SW480 (cell line): Measurements from ENCODE around the gene IRF1.
"Not testable (repeated sequence)": the region's sequence is repeated elsewhere in the genome, so short reads cannot be mapped to it uniquely, and the experiment has no call there.

ENCODE experiments used
- DNase-seq: peaks from one replicate; pipeline ENCODE4 v3.0.0-alpha.2; 2016; ENCODE audit warnings: low spot score

Gene IRF1

DNA sequence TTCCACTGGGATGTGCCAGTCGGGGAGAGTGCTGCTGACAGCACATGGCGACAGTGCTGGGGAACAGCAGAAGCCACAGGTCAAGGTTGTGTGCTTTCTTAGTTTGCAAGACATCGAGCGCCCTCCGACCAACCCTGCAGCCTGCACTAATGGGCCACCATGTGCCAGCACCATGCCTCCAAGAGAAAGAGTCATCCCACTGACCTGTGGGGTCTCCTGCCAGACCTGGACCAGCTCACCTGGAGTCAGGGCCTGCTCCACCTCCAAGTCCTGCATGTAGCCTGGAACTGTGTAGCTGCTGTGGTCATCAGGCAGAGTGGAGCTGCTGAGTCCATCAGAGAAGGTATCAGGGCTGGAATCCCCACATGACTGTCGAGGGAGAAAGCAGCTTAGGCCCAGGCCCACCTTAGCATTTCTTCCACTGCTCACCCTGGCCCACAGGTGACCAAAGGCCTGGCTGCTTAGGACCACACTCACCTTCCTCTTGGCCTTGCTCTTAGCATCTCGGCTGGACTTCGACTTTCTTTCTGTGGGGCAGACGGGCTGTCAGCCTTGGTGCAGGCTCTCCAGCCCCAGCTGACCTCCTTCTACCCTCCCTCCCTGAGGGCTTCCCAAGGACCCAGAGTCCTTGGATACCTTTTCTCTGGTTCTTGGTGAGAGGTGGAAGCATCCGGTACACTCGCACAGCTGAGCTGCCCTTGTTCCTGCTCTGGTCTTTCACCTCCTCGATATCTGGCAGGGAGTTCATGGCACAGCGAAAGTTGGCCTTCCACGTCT is 4.1 kb downstream of the IRF1 start:
- no peak for DNase-seq

- no peak for DNase-seq
These were observed 4.8 kb downstream of the IRF1 start for GRCh38 chr5:132485641-132486317.

- DNase-seq = not testable (repeated sequence)
These were observed 5.5 kb downstream of the IRF1 start for GRCh38 chr5:132484876-132485640.

DNA sequence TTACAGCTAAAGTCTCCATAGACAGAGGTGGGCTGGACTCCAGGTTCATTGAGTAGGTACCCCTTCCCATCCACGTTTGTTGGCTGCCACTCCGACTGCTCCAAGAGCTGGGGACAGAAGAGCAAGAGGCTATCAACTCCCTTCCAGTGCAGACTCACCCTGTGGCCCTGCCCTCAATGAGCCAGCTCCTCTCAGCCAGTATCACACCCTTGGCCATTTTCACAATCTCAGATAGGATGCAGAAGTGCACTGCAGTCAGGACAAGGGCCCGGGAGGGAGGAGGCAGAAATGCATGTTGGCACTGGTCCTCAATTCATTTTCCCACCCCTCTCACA is 6.2 kb downstream of the IRF1 start:
- no peak for DNase-seq

GRCh38 chr5:132483661-132484390 is 6.7 kb downstream of the IRF1 start:
- DNase-seq = no peak

DNA sequence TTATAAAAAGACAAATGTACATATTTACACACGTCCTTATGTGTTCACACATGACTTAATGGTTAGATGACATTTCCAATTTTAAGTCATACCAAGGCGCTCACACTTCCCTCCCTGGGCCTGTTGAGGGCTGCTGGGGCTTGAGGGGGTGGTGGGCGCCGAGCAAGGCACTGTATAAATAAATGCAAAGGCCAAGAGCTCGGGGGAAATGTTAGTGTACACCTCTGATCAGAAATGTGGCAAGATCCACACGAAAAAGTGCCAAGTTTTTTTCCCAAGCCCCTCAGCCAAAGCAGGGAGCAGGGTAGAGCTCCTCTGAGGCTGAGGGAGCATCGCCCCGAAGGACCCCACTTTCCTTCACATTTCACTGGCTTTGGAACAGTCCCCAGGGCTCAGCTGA is 7.5 kb downstream of the IRF1 start:
- DNase-seq = no peak

DNA sequence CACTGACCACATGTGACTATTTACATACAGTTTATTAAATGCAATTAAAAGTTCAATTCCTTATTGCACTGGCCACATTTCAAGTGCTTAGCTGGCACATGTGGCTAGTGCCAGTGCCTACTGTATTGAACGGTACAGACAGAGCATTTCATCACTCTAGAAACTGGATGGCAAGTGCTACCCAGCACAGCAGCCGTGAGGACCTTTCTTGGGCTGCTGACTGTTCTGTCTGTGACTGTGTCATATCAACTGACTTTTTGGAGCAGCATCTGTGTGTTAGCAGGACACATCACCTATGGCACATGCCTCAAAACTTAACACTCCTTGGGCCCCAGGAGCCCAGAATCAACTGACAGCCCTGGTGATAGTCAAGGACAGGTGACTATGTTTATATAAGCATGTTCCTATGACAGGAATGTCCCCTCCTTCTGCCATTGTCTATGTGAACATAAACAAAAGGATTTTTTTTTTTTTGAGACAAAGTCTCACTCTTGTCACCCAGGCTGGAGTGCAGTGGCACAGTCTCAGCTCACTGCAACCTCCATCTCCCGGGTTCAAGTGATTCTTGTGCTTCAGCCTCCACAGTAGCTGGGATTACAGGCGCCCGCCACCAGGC is 8.9 kb downstream of the IRF1 start:
- DNase-seq = no peak

DNA sequence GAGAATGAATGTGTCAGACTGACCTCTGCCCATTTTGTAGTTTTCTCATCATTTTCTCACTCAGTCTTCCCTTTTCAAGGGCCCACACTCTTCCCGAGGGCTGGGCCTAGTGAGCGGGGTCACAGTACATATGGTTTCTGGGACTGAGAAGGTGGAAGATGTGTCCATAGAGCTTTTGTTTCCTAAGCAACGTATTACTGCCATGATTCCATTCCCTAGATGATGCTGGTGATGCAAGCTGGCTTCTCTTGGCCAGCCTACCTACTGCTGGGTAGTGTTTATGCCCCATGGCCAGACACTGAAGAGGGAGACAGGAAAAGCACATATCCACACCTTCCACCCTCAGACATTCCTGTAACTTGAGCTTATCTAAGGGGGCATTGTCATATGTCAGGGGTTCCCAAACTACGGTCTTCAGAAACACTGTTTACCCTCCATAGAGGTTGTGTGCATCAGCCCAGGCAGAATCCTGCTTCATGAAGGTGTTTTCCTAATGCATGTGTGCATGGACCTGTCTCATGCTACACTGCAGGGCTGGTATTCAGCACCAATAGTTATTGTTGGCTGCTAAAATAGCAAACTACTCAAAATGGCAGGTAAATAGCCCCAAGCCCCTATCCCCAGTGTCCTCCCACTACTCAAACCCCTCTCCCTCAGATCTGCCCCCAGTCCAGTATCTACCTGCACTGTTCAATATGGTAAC is 9.5 kb downstream of the IRF1 start:
- no peak for DNase-seq

DNA sequence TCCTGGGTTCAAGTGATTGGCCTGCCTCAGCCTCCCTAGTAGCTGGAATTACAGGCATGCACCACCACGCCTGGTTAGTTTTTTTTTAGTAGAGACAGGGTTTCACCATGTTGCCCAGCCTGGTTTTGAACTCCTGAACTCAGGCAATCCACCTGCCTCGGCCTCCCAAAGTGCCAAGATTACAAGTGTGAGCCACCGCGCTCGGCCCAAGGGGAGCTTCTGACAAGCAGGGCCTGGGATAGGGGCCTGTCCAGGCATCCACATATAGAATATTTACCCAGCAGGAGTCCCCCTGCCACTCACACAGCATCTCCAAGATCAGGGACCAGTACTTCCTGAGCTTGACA is 10.1 kb downstream of the IRF1 start:
- no peak for DNase-seq

GRCh38 chr5:132480042-132480441 is 10.5 kb downstream of the IRF1 start:
- no peak for DNase-seq

GRCh38 chr5:132479111-132479951 is 11.2 kb downstream of the IRF1 start:
- no peak for DNase-seq

DNA sequence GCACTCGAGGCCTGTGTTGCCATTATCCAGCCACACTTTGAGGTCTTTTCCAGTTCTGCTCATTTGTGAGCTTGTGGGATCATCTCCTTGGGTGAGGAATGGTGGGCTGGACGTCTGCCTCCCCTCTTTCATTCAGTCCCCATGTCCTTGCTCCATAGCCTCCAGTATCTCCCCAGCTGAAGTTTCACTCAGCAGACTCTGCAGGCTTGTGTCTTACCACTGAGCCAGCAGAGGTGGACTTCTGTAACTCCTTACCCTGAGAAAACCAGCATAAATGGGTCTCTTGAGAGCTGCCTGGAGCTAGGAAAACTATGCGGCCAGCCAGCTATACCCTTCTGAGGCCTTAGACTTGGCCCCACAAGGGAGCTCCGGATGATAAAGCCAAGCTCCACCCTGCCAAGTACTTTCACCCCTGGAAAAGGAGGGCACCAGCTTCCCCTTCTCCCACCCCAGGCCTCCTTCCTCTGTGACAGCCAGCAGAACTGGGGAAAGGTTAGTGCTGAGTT is 12.2 kb downstream of the IRF1 start:
- no peak for DNase-seq

- no peak for DNase-seq
These were observed 12.7 kb downstream of the IRF1 start for GRCh38 chr5:132477784-132478365.

GRCh38 chr5:132476876-132477781 is 13.4 kb downstream of the IRF1 start:
- DNase-seq = peak; percentile 59

GRCh38 chr5:132475987-132476875 is 14.3 kb downstream of the IRF1 start:
- peak; percentile 53 for DNase-seq

- no peak for DNase-seq
These were observed 15.1 kb downstream of the IRF1 start for GRCh38 chr5:132475497-132475882.

GRCh38 chr5:132474881-132475496 is 15.6 kb downstream of the IRF1 start:
- no peak for DNase-seq
